ENCODE measurements around the gene MRFAP1L1. TPM values are rescaled to one million over a fixed set of nuclear protein-coding genes. Genes with fewer than 3 reads are reported as not detected.

Gene MRFAP1L1
- total RNA-seq, 1 experiment from 2014 or later, result 57.7 TPM

DNA sequence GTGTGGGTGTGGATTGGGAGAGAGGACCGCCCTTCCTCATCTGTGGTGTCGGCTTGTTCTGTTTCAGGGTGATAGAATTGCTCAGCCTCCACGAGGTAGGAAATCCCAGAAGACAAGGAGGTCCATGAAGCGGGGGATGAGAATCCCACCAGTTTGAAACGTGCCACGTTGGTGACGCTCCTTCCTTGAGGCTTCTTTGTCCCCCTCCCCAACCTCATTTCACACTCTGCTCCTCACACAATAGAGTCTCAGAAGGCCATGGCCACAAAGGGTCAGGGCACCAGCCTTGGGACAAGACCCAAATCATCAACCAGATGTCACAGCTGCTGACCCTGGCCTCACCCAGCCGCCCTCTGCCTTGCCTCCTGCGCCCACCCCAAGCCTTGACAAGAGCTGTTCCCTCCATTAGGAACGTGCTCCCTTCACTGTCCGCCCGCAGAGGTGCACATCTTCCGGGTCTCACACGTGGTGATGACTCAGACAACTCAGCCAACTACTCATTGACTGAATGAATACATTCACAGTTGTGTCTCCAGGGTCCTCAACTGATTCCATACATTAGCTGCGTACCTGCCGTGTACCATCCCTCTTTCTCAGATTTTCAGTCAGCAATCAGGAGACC, 24.6 kb upstream of the MRFAP1L1 start:
- H2BK120ac ChIP-seq (ENCODE audit: low read depth, low read length, poor library complexity, severe bottlenecking), result no peak overlapping the region
- no peak for DNase-seq
- no peak overlapping the region for H3K18ac ChIP-seq (ENCODE audit: insufficient read length, low read depth, low read length)
- no peaks in the 10 kb centered on the region for H3K4me1 ChIP-seq (ENCODE audit: insufficient read depth, low read length)
- H2BK15ac ChIP-seq (ENCODE audit: low read depth, low read length), result no peak overlapping the region
- TF ChIP-seq, protein P1, sequence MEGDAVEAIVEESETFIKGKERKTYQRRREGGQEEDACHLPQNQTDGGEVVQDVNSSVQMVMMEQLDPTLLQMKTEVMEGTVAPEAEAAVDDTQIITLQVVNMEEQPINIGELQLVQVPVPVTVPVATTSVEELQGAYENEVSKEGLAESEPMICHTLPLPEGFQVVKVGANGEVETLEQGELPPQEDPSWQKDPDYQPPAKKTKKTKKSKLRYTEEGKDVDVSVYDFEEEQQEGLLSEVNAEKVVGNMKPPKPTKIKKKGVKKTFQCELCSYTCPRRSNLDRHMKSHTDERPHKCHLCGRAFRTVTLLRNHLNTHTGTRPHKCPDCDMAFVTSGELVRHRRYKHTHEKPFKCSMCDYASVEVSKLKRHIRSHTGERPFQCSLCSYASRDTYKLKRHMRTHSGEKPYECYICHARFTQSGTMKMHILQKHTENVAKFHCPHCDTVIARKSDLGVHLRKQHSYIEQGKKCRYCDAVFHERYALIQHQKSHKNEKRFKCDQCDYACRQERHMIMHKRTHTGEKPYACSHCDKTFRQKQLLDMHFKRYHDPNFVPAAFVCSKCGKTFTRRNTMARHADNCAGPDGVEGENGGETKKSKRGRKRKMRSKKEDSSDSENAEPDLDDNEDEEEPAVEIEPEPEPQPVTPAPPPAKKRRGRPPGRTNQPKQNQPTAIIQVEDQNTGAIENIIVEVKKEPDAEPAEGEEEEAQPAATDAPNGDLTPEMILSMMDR (conservative IDR thresholded peaks at IDR 0.05), result no peak
- no peak overlapping the region for H3K4ac ChIP-seq (ENCODE audit: low read depth, low read length)
- no peaks in the 10 kb centered on the region for H3K27me3 ChIP-seq (ENCODE audit: insufficient read depth, low read length)
- WGBS (ENCODE audit: extremely low coverage, insufficient read length, low lambda C conversion rate), result no CpG with 5 or more reads among the region's 16 CpGs
- H4K8ac ChIP-seq (replicated peaks; ENCODE audit: insufficient read length, low read depth, low read length), result no peak overlapping the region
- no peaks in the 10 kb centered on the region for H3K79me1 ChIP-seq (ENCODE audit: insufficient read depth, low read depth, low read length, poor library complexity, severe bottlenecking)
- H3K79me2 ChIP-seq (ENCODE audit: insufficient read depth, low read length), result no peaks in the 10 kb centered on the region
- no peaks in the 10 kb centered on the region for H4K20me1 ChIP-seq (ENCODE audit: control insufficient read depth, insufficient read depth, insufficient read length)
- H3T11ph ChIP-seq (ENCODE audit: low read length), result no peak overlapping the region
- peaks cover 5% of the 10 kb centered on the region; the same call in 1 of the 2 replicates for H3K27me3 Mint-ChIP-seq (ENCODE audit: low read depth)
- H3K9me3 Mint-ChIP-seq, result no peaks in the 10 kb centered on the region
- no peak overlapping the region for H3K27ac Mint-ChIP-seq
- no peak overlapping the region for H3K14ac ChIP-seq (ENCODE audit: insufficient read depth, low read length)
- H2BK5ac ChIP-seq (ENCODE audit: insufficient read length, low read length), result no peak overlapping the region
- H2BK20ac ChIP-seq (ENCODE audit: low read depth, low read length, poor library complexity, severe bottlenecking), result no peak overlapping the region
- H3K4me3 Mint-ChIP-seq, result no peak overlapping the region
- no peak overlapping the region for H4K5ac ChIP-seq (ENCODE audit: insufficient read length, low read depth, low read length)
- H3K23ac ChIP-seq (ENCODE audit: insufficient read length, low read depth, low read length), result no peak overlapping the region
- H3K23me2 ChIP-seq (ENCODE audit: insufficient read length, low read depth, low read length, poor library complexity, severe bottlenecking), result no peaks in the 10 kb centered on the region
- no peak overlapping the region for H2AFZ ChIP-seq (ENCODE audit: low read length)
- H2BK12ac ChIP-seq (ENCODE audit: insufficient read length, low read depth, low read length), result no peak overlapping the region
- no peaks in the 10 kb centered on the region for H3K36me3 Mint-ChIP-seq (ENCODE audit: insufficient read depth in 1 of 3, low read depth in 3 of 3)
- H3K9ac ChIP-seq (ENCODE audit: extremely low read depth, insufficient read length, low read length), result no peak overlapping the region
- H3K4me1 Mint-ChIP-seq, result peaks cover 4 to 5% of the 10 kb centered on the region in 2 experiments; a peak in 3 of 4 replicates
- no peak overlapping the region for H3K27ac ChIP-seq (ENCODE audit: insufficient read length, low read depth, low read length)
- no peak overlapping the region for H3K4me2 ChIP-seq (ENCODE audit: insufficient read depth, insufficient read length, low read length)
- H4K91ac ChIP-seq (ENCODE audit: insufficient read length, low read depth, low read length), result no peak overlapping the region
- no peak overlapping the region for H2AK5ac ChIP-seq (ENCODE audit: insufficient read length, low read length)
- no peaks in the 10 kb centered on the region for H3K9me3 ChIP-seq (ENCODE audit: control insufficient read depth, low read depth, low read length)
- H3K56ac ChIP-seq (ENCODE audit: insufficient read length, low read depth, low read length), result no peak overlapping the region
